Measurements from ENCODE around the gene CD300LG. TPM values are rescaled to one million over a fixed set of nuclear protein-coding genes. Genes with fewer than 3 reads are reported as not detected.

The CD300LG gene
- total RNA-seq, 2 donors from 2014 or later, result 1.8 to 15.5 TPM

- Histone ChIP-seq H3K9me3 (no peaks in the 10 kb centered on the region), H3K4me3 (no peak overlapping the region), H3K27me3 (no peaks in the 10 kb centered on the region), H3K27ac (no peak overlapping the region), H3K4me1 (peaks cover 14% of the 10 kb centered on the region), H3K36me3 (replicated peaks in 1 of 2; ENCODE audit: insufficient read depth in 1 of 2, low read depth in 2 of 2) (no peaks in the 10 kb centered on the region)
- intact Hi-C loops (cut with DNase I), result loop anchor here (10.0 kb wide), 1 partner anchor 266 kb away; no protein-coding TSS in a partner anchor
- DNase-seq, result no peak
- TF ChIP-seq, protein P1, sequence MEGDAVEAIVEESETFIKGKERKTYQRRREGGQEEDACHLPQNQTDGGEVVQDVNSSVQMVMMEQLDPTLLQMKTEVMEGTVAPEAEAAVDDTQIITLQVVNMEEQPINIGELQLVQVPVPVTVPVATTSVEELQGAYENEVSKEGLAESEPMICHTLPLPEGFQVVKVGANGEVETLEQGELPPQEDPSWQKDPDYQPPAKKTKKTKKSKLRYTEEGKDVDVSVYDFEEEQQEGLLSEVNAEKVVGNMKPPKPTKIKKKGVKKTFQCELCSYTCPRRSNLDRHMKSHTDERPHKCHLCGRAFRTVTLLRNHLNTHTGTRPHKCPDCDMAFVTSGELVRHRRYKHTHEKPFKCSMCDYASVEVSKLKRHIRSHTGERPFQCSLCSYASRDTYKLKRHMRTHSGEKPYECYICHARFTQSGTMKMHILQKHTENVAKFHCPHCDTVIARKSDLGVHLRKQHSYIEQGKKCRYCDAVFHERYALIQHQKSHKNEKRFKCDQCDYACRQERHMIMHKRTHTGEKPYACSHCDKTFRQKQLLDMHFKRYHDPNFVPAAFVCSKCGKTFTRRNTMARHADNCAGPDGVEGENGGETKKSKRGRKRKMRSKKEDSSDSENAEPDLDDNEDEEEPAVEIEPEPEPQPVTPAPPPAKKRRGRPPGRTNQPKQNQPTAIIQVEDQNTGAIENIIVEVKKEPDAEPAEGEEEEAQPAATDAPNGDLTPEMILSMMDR (IDR thresholded peaks at IDR 0.05), result no peak
- TF ChIP-seq POLR2A (IDR thresholded peaks at IDR 0.05), result no peak
- ATAC-seq, result no peak
- WGBS, 2 donors, result 33 to 100% methylated on average over 1 of the region's 1 CpG
These were observed 51.5 kb downstream of the CD300LG start for GRCh38 chr17:43898446-43898845.

DNA sequence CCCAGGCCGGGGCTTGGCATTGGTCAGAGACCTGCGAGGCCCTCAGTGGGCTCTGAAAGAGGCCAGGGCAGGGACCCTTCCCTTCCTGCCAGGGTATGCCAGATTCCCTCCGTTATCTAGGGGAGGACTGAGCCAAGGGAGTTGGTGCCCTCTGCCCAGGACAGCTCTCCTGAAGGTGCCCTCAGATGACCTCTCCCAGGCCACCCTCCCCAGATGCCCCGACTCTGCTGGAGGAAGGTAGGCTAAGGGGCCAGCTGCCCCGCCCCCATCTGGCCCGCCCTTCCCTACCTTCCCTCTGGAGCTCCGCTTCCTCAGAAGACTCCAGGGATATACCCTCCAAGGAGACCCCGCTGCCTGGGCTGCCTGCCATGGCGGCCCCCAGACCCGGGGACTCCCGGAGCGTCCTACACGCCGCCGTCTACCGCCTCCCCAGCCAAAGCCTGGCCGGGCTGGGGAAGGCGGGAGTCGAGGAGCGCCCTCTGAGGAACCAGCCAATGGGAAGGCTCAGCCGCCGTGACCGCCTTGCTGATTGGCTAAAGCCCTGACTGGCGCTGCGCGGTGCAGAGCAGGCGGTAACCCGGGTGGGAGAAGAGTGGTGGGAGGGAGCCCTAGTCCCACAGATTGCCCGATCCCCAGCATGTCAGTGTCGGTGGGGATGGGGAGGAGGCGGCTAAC, 53.3 kb downstream of the CD300LG start:
- Histone ChIP-seq H3K4me3 (peak overlapping the region in 1 of 2 donors; percentile 15), H3K27ac (no peak overlapping the region), H3K4me1 (peaks cover 14% of the 10 kb centered on the region), H3K27me3 (peaks cover 0 to 2% of the 10 kb centered on the region in 2 donors), H3K9me3 (no peaks in the 10 kb centered on the region), H3K36me3 (replicated peaks in 1 of 2; ENCODE audit: insufficient read depth in 1 of 2, low read depth in 2 of 2) (no peaks in the 10 kb centered on the region)
- TF ChIP-seq POLR2A (IDR thresholded peaks at IDR 0.05), result no peak
- TF ChIP-seq, protein P1 (IDR thresholded peaks at IDR 0.05), result no peak
- intact Hi-C loops (cut with DNase I), result no loop called here
- DNase-seq (peak; percentile 80 to 89 (median 84)), ATAC-seq (peak; percentile 98)
- WGBS, 2 donors, result 2 to 6% methylated on average over 15 to 31 of the region's 31 CpGs

DNA sequence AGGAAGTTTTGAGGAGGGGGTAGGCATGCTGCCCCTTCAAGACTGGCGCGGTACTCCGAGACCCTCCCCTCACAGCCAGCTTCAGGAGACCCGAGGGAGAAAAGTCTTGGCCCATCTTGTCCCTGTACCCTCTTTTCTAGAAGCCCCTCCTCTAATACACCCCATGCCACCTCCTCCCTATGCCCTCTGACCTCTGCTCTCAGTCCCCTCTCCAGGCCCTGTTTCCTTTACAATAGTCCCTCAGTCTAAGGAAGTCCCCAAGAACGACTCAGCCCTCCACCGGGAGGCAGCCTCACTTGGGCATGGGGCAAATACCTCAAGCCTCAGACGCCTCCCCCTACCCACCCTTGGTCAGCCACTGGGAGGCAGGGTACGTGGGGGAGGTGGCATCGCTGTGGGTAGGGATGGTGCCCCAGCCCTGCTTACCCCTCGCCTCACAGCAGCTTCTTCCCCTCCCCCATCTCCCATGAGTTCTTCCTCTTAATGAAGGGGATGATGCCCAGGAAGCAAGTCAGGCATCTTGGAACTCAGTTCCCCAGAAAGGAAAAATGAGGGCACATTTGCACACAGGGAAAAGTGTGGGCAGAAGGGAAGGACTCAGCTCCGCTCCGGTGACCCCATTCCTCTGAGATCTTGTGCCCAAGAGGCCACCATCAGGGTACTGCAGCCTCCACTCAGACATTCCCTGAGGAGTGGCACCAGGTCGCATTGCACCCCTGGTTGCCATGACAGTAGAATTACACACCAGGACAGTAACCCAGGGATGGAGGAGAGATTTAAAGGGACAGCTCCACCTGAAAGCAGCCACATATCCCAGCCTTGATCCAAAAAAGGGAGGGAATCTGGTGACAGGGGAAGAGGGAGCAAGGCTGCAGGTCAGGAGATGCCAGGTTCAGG, 54.1 kb downstream of the CD300LG start:
- intact Hi-C loops (cut with DNase I), result no loop called here
- no peak for DNase-seq
- H3K9me3 ChIP-seq, result no peaks in the 10 kb centered on the region
- H3K4me1 ChIP-seq, result peaks cover 22% of the 10 kb centered on the region
- peak overlapping the region in 1 of 2 donors; percentile 15 for H3K4me3 ChIP-seq
- ATAC-seq, result no peak
- H3K36me3 ChIP-seq (replicated peaks in 1 of 2; ENCODE audit: insufficient read depth in 1 of 2, low read depth in 2 of 2), result no peaks in the 10 kb centered on the region
- WGBS, 2 donors, result 27 to 29% methylated on average over 13 of the region's 13 CpGs
- H3K27ac ChIP-seq, result no peak overlapping the region
- peaks cover 0 to 10% of the 10 kb centered on the region in 2 donors for H3K27me3 ChIP-seq
- TF ChIP-seq, protein P1 (IDR thresholded peaks at IDR 0.05), result no peak
- TF ChIP-seq POLR2A (IDR thresholded peaks at IDR 0.05), result no peak

GRCh38 chr17:43901861-43902589, 55.0 kb downstream of the CD300LG start:
- H3K4me3 ChIP-seq, result no peak overlapping the region
- no peak for ATAC-seq
- no peaks in the 10 kb centered on the region for H3K9me3 ChIP-seq
- TF ChIP-seq, protein P1 (IDR thresholded peaks at IDR 0.05), result no peak
- TF ChIP-seq POLR2A (IDR thresholded peaks at IDR 0.05), result no peak
- H3K36me3 ChIP-seq (replicated peaks in 1 of 2; ENCODE audit: insufficient read depth in 1 of 2, low read depth in 2 of 2), result no peaks in the 10 kb centered on the region
- no peak for DNase-seq
- H3K4me1 ChIP-seq, result peaks cover 31% of the 10 kb centered on the region
- H3K27me3 ChIP-seq, result peaks cover 0 to 16% of the 10 kb centered on the region in 2 donors
- 54 to 82% methylated on average over 3 to 7 of the region's 7 CpGs for WGBS, 2 donors
- intact Hi-C loops (cut with DNase I), result no loop called here
- H3K27ac ChIP-seq, result no peak overlapping the region

Measured in body of pancreas (tissue), 4 donors.